ENCODE results near the gene SUSD1.

GRCh38 chr9:112115109-112115508, 60.0 kb downstream of the SUSD1 start:
- TF ChIP-seq EZH2 (IDR thresholded peaks at IDR 0.05) = no peak
- no peak for TF ChIP-seq POLR2AphosphoS5 (IDR thresholded peaks at IDR 0.05; ENCODE audit: borderline replicate concordance, low read depth, low read length)
